Heart left ventricle (tissue), 16 donors: ENCODE measurements around the gene PMM2. TPM values are rescaled to one million over a fixed set of nuclear protein-coding genes. Genes with fewer than 3 reads are reported as not detected.

ENCODE experiments used
- ATAC-seq, 4 donors: fragments of 200-7000 bp; cut with Tn5 transposase; one replicate each; pipeline ENCODE4 v1.9.1; 2020 to 2022; ENCODE audit warnings: moderate library complexity in 4 of 4, mild to moderate bottlenecking in 3 of 4, moderate number of reproducible peaks in 1 of 4
- DNase-seq, 5 donors: peaks; one replicate each; pipeline ENCODE4 v3.0.0-alpha.2; 2020
- H3K27ac ChIP-seq, 12 donors: fragments of 200-600 bp; sonication (generic) in 4 of 12; one replicate each; pipeline versions ENCODE4 v1.5.0 to v1.8.0; 2016 to 2022; ENCODE audit warnings: mild to moderate bottlenecking in 2 of 12
- H3K27me3 ChIP-seq, 9 donors: fragments of 200-600 bp; sonication (generic) in 2 of 9; one replicate each; pipeline versions ENCODE4 v1.5.1 to v1.8.0; 2016 to 2022; ENCODE audit warnings: mild to moderate bottlenecking in 3 of 9
- H3K36me3 ChIP-seq, 9 donors: fragments of 200-600 bp; sonication (generic) in 2 of 9; one replicate each; pipeline versions ENCODE4 v1.5.0 to v1.8.0; 2018 to 2022; ENCODE audit warnings: mild to moderate bottlenecking in 2 of 9
- H3K4me1 ChIP-seq, 12 donors: fragments of 200-600 bp; sonication (generic) in 4 of 12; one replicate each; pipeline versions ENCODE4 v1.5.0 to v1.8.0; 2016 to 2022; ENCODE audit warnings: mild to moderate bottlenecking in 3 of 12
- H3K4me3 ChIP-seq, 12 donors: fragments of 200-600 bp; sonication (generic) in 4 of 12; one replicate each; pipeline versions ENCODE4 v1.5.0 to v1.8.0; 2017 to 2022; ENCODE audit warnings: mild to moderate bottlenecking in 9 of 12, moderate library complexity in 4 of 12
- H3K9me3 ChIP-seq, 12 donors: fragments of 200-600 bp; sonication (generic) in 4 of 12; one replicate each; pipeline versions ENCODE4 v1.5.0 to v1.8.0; 2016 to 2022; ENCODE audit warnings: mild to moderate bottlenecking in 1 of 12
- POLR2A ChIP-seq, 2 donors: fragments of 450-650 bp; IDR thresholded peaks; one replicate each; pipeline ENCODE4 v1.6.1; 2017; ENCODE audit warnings: antibody characterized with exemption in 2 of 2, mild to moderate bottlenecking in 2 of 2, moderate library complexity in 2 of 2
- WGBS, 4 donors: extraction: QIAGEN DNeasy Blood & Tissue Kit in 2 of 4; methylation state at CpG; one replicate each; pipeline versions ENCODE4 v1.1.5 to v1.1.7; 2013 to 2018; 5-methylcytosine and 5-hydroxymethylcytosine counted together
- intact Hi-C, 10 donors: fragments of 100-400 bp; cut with DNase I; formaldehyde crosslinking; loops; one replicate each; pipeline versions ENCODE4 v1.11.1 to v1.14.2; 2022
- polyA plus RNA-seq, 2 donors: library from polyadenylated mRNA; stranded (reverse); fragments of 200-250 nt; gene quantifications; one replicate each; pipeline ENCODE4 v1.2.3, GENCODE V29; 2013
- total RNA-seq, 9 donors: library from RNA; depleted of rRNA in 2 of 9; stranded (reverse); fragments of >200 nt in 2 of 9; fragmentation: NEBNext Ultra II Directional in 3 of 9; extraction: Animal tissue kit (Norgen Biotek cat#: 25700) in 3 of 9; gene quantifications; one replicate each; pipeline versions ENCODE4 v1.1.0 to v1.2.4, GENCODE V29; 2016 to 2023
- TF ChIP-seq, protein P1 (sequence below), 12 donors: fragments of 200-600 bp; sonication (generic) in 4 of 12; IDR thresholded peaks; one replicate each; pipeline versions ENCODE4 v1.5.0 to v1.8.0; 2018 to 2022; ENCODE audit warnings: antibody characterized with exemption in 12 of 12, mild to moderate bottlenecking in 5 of 12
- donor health status: ischemic (EF 13 %, LVEDD 7.1; RV severe dilation, severe dysfunction).
- donor health status: healthy with polysubstance abuse.
- donor health status: DM: no; HTN: yes; CAD: no.
- donor health status: DM: no; HTN: no; CAD: no.
- donor health status: ischemic (EF 25% LVEDD 6.9; RV normal size, moderate dysfunction).
- donor health status: ischemic (EF 25% LVEDD 5.7; RV mildly dilated, moderate dysfunction).
- donor health status: healthy.
- donor health status: DM: yes; HTN: yes; CAD: no.
- donor health status: ischemic (EF 35%, LVEDD 5.7; RV mildly dilated, moderate dysfunction).
- donor health status: nonischemic (EF 11% LVEDD 7.7; RV severe dilation, severe dysfunction).
- donor health status: DM: yes; HTN: yes; CAD: no.
- donor health status: PGD.
- donor health status: ischemic (EF 29% LVEDD 5.4; RV normal size, mild dysfunction).
- donor health status: nonischemic (EF 23%, LVEDD 6.1; RV moderate dilation, normal function).

The PMM2 gene
- total and polyA plus RNA-seq, 11 donors, result 9.8 to 29.4 (median 13.4) TPM

DNA sequence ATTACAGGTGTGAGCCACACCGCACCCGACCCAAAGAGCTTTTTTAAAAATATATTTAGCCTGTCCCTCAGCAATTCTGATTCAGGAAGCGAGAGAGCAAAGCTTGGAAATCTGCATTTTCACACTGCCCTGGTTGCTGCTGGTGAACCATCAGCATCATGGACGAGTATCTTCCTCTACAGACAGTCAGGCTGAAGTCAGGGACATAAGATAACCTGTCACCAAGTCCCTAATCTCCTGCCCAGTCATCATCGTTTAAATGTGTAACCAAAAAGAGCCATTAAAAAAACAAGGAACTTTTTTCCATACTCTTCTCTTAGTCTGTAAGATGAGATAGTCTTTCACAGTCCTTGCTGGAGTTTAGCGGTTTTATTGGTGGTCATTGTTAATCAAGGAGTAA lies 6.7 kb downstream of the PMM2 start:
- peaks cover 0 to 16% (median 9%) of the 10 kb centered on the region in 12 donors for H3K4me1 ChIP-seq
- H3K27me3 ChIP-seq, result no peaks in the 10 kb centered on the region
- no peak overlapping the region for H3K27ac ChIP-seq
- no peak overlapping the region for H3K4me3 ChIP-seq
- DNase-seq, result no peak
- no peak for ATAC-seq
- peaks cover 3 to 95% (median 80%) of the 10 kb centered on the region in 9 donors for H3K36me3 ChIP-seq
- 80 to 83% (median 82%) methylated on average over 6 of the region's 6 CpGs for WGBS, 4 donors
- no peaks in the 10 kb centered on the region for H3K9me3 ChIP-seq
- intact Hi-C loops, result no loop called here
- TF ChIP-seq POLR2A (IDR thresholded peaks at IDR 0.05), result no peak
- TF ChIP-seq, protein P1, sequence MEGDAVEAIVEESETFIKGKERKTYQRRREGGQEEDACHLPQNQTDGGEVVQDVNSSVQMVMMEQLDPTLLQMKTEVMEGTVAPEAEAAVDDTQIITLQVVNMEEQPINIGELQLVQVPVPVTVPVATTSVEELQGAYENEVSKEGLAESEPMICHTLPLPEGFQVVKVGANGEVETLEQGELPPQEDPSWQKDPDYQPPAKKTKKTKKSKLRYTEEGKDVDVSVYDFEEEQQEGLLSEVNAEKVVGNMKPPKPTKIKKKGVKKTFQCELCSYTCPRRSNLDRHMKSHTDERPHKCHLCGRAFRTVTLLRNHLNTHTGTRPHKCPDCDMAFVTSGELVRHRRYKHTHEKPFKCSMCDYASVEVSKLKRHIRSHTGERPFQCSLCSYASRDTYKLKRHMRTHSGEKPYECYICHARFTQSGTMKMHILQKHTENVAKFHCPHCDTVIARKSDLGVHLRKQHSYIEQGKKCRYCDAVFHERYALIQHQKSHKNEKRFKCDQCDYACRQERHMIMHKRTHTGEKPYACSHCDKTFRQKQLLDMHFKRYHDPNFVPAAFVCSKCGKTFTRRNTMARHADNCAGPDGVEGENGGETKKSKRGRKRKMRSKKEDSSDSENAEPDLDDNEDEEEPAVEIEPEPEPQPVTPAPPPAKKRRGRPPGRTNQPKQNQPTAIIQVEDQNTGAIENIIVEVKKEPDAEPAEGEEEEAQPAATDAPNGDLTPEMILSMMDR (IDR thresholded peaks at IDR 0.05), result no peak

DNA sequence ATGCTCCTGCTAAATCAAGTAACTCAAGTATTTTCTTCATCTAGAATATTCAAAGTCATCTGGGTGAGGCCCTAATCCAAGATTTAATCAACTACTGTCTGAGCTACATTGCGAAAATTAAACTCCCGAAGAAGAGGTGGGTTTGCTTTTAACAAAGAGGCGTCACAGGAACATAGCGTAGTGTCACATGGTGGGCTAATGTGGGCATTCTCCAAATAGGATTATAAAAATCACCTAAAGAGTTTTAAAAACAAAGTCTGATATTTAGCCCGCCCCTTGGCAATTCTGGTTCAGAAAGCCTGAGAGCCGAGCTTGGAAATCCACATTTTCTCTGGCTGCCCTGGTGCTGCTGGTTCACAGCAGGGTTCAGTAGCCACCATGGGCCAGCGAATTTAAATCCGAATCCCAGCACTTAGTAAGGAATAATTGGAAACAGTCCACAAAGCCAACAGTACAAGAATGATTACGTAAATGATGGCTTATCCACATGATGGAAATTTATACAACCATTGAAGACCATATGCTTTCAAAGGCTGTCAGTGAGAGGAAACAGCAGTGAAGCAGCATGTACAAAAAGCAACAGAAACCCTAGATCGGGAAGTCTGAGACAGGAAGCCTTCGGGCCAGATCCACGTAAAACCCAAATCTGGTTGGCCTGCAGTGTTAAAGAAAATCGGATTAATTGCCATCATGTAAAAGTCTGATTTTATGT lies 8.8 kb downstream of the PMM2 start:
- no peaks in the 10 kb centered on the region for H3K27me3 ChIP-seq
- H3K4me1 ChIP-seq, result peaks cover 0 to 5% (median 0%) of the 10 kb centered on the region in 12 donors
- no peak for TF ChIP-seq POLR2A (IDR thresholded peaks at IDR 0.05)
- TF ChIP-seq, protein P1 (IDR thresholded peaks at IDR 0.05), result no peak
- H3K27ac ChIP-seq, result no peak overlapping the region
- peaks cover 3 to 100% (median 99%) of the 10 kb centered on the region in 9 donors for H3K36me3 ChIP-seq
- H3K4me3 ChIP-seq, result no peak overlapping the region
- intact Hi-C loops, result no loop called here
- no peak for DNase-seq
- 89 to 93% (median 91%) methylated on average over 13 of the region's 13 CpGs for WGBS, 4 donors
- ATAC-seq, result no peak
- no peaks in the 10 kb centered on the region for H3K9me3 ChIP-seq

DNA sequence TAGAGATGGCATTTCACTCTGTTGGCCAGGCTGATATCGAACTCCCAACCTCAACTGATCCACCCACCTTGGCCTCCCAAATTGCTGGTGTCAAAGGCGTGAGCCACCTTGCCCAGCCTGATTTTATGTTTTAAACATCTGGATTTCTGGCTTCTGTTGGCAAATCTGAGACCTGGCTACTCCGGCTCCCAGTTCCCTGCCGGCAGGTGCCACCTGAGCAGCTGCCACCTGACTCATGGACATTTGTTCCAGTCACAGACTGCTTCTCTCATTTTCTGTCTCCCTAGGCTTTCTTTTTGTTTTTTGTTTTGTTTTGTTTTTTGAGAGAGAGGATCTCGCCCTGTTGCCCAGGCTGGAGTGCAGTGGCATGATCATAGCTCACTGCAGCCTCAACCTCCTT lies 9.6 kb downstream of the PMM2 start:
- Histone ChIP-seq H3K27ac (no peak overlapping the region), H3K4me1 (peaks cover 0 to 5% (median 0%) of the 10 kb centered on the region in 12 donors), H3K27me3 (no peaks in the 10 kb centered on the region), H3K36me3 (peaks cover 5 to 100% (median 99%) of the 10 kb centered on the region in 9 donors), H3K9me3 (no peaks in the 10 kb centered on the region), H3K4me3 (no peak overlapping the region)
- no peak for ATAC-seq
- intact Hi-C loops, result no loop called here
- TF ChIP-seq POLR2A (IDR thresholded peaks at IDR 0.05), result no peak
- TF ChIP-seq, protein P1 (IDR thresholded peaks at IDR 0.05), result no peak
- WGBS, 4 donors, result 93 to 97% (median 96%) methylated on average over 5 of the region's 5 CpGs
- no peak for DNase-seq

DNA sequence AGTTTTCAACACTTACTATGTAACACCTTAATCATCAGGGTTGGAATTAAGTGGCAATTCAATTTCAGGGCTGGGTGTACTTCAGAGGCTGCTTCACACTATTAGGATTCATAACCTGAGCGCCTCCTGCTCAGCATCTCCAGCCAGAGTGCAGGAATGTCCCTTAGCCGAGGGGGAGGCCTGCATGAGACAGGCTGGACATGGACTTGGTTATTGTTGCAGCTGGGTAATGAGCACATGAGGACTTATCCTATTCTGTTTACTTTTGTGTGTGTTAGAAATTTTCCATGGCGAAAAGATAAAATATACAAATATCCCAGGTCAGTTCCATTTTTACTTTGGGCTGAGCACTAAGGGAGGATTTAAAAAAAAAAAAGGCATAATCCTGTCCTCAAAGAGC lies 10.4 kb downstream of the PMM2 start:
- Histone ChIP-seq H3K4me1 (peaks cover 0 to 5% (median 0%) of the 10 kb centered on the region in 12 donors), H3K9me3 (no peaks in the 10 kb centered on the region), H3K27ac (no peak overlapping the region), H3K36me3 (peaks cover 5 to 100% (median 99%) of the 10 kb centered on the region in 9 donors), H3K27me3 (no peaks in the 10 kb centered on the region), H3K4me3 (no peak overlapping the region)
- no peak for TF ChIP-seq POLR2A (IDR thresholded peaks at IDR 0.05)
- TF ChIP-seq, protein P1 (IDR thresholded peaks at IDR 0.05), result no peak
- DNase-seq (no peak), ATAC-seq (no peak)
- intact Hi-C loops, result no loop called here
- 96 to 98% (median 97%) methylated on average over 3 of the region's 3 CpGs for WGBS, 4 donors
